Transverse colon (tissue), 4 donors: ENCODE data around the gene TMSB4X.

Experiments
- CTCF ChIP-seq, 5 experiments: fragments of 200-600 bp in 3 of 5; fragments of 450-650 bp in 2 of 5; sonication (generic) in 3 of 5; IDR thresholded peaks; 1 replicate in 2 of 5; 2 replicates in 3 of 5; pipeline ENCODE4 v1.5.1; 2016 to 2017; ENCODE audit warnings: antibody characterized with exemption in 5 of 5, inconsistent platforms in 3 of 5, mild to moderate bottlenecking in 2 of 5, moderate library complexity in 1 of 5
- POLR2AphosphoS5 ChIP-seq, 3 donors: sonication (generic); formaldehyde crosslinking; IDR thresholded peaks; one replicate each; pipeline ENCODE4 v1.6.1; 2016; ENCODE audit warnings: antibody characterized with exemption in 3 of 3

GRCh38 chrX:12970691-12971202, 4.2 kb upstream of the TMSB4X start:
- TF ChIP-seq CTCF (IDR thresholded peaks at IDR 0.05) (peak in 4 of 5 experiments; percentile 17 to 42 (median 22)), POLR2AphosphoS5 (IDR thresholded peaks at IDR 0.05) (peak in 2 of 3 donors; percentile 39 to 44)
